A549 (cell line): Measurements from ENCODE around the gene PRKAR1B.

Experiments
- ATOH8 ChIP-seq: fragments of 250-450 bp; sonication (Bioruptor Pico); IDR thresholded peaks from 2 replicates; pipeline ENCODE4 v1.5.0; 2020; ENCODE audit warnings: low read depth, mild to moderate bottlenecking, moderate library complexity
- CHD2 ChIP-seq: fragments of 150-350 bp; IDR thresholded peaks from 2 replicates; pipeline ENCODE4 v1.6.1; 2014; ENCODE audit warnings: low read length; ENCODE audit not compliant: partially characterized antibody
- CTCF ChIP-seq: fragments of >200 bp; sonication (Bioruptor Twin); formaldehyde crosslinking; IDR thresholded peaks from 3 replicates; pipeline ENCODE4 v1.5.1; 2016
- E2F6 ChIP-seq: IDR thresholded peaks from 2 replicates; pipeline ENCODE4 v1.6.1; 2012; ENCODE audit warnings: low read depth, borderline replicate concordance
- EP300 ChIP-seq, 2 experiments: fragments of >200 bp; sonication (Bioruptor Twin); formaldehyde crosslinking; IDR thresholded peaks; 2 replicates in 1 of 2; 3 replicates in 1 of 2; pipeline ENCODE4 v1.6.1; 2016 to 2017
- HDAC2 ChIP-seq: fragments of 200-600 bp; sonication (generic); IDR thresholded peaks from 2 replicates; pipeline ENCODE4 v1.6.1; 2016
- HES2 ChIP-seq: fragments of >200 bp; sonication (Bioruptor Twin); formaldehyde crosslinking; IDR thresholded peaks from 2 replicates; pipeline ENCODE4 v1.6.1; 2016
- JUN ChIP-seq, 2 experiments: fragments of >200 bp; sonication (Bioruptor Twin); formaldehyde crosslinking; IDR thresholded peaks; 2 replicates in 1 of 2; 3 replicates in 1 of 2; pipeline ENCODE4 v1.6.1; 2016 to 2017
- JUNB ChIP-seq: fragments of >200 bp; sonication (Bioruptor Twin); formaldehyde crosslinking; IDR thresholded peaks from 2 replicates; pipeline ENCODE4 v1.6.1; 2016
- POLR2A ChIP-seq: IDR thresholded peaks from 2 replicates; pipeline ENCODE4 v1.6.1; 2012; ENCODE audit warnings: mild to moderate bottlenecking, low read length
- RAD21 ChIP-seq, 2 experiments: fragments of >200 bp in 1 of 2; sonication (Bioruptor Twin) in 1 of 2; formaldehyde crosslinking in 1 of 2; IDR thresholded peaks in 1 of 2; conservative IDR thresholded peaks in 1 of 2; 2 replicates in 1 of 2; 3 replicates in 1 of 2; pipeline ENCODE4 v1.6.1; 2012 to 2018; ENCODE audit warnings: inconsistent platforms in 1 of 2
- SREBF2 ChIP-seq: fragments of 450-650 bp; IDR thresholded peaks from 2 replicates; pipeline ENCODE4 v1.6.1; 2014; ENCODE audit warnings: mild to moderate bottlenecking, moderate library complexity
- USF2 ChIP-seq: fragments of 450-650 bp; IDR thresholded peaks from 2 replicates; pipeline ENCODE4 v1.6.1; 2014; ENCODE audit warnings: antibody characterized with exemption

GRCh38 chr7:772392-772791, 45.3 kb upstream of the PRKAR1B start:
- TF ChIP-seq CTCF (no peak), HES2 (no peak), EP300 (IDR thresholded peaks at IDR 0.05) (no peak), ATOH8 (CRISPR knock-in tag) (no peak), JUN (IDR thresholded peaks at IDR 0.05) (no peak), JUNB (no peak), POLR2A (no peak), E2F6 (no peak), RAD21 (conservative IDR thresholded peaks at IDR 0.05 in 1 of 2, IDR thresholded peaks at IDR 0.05 in 1 of 2) (no peak), CHD2 (no peak), SREBF2 (no peak), USF2 (no peak), HDAC2 (no peak)
